ENCODE data around the gene COL18A1. TPM values are rescaled to one million over a fixed set of nuclear protein-coding genes. Genes with fewer than 3 reads are reported as not detected.
"Not testable (repeated sequence)": the region's sequence is repeated elsewhere in the genome, so short reads cannot be mapped to it uniquely, and the experiment has no call there.

Gene COL18A1
- total and polyA plus RNA-seq, 2 donors: 18.9 to 58.6 TPM

- Histone ChIP-seq H3K27me3 (ENCODE audit: control insufficient read depth in 2 of 2, insufficient read depth in 1 of 2, low read length in 1 of 2) (peaks cover 4 to 18% of the 10 kb centered on the region in 2 donors), H3K9me3 (ENCODE audit: control insufficient read depth in 2 of 2, insufficient read depth in 1 of 2, low read length in 1 of 2) (peaks cover 0 to 12% of the 10 kb centered on the region in 2 donors), H3K4me1 (ENCODE audit: control insufficient read depth in 2 of 2, insufficient read depth in 2 of 2, low read length in 2 of 2) (peaks cover 4 to 14% of the 10 kb centered on the region in 2 donors), H3K4me3 (ENCODE audit: low read length in 2 of 2) (no peak overlapping the region), H3K27ac (ENCODE audit: low read depth in 1 of 2, low read length in 1 of 2) (no peak overlapping the region), H3K36me3 (ENCODE audit: control insufficient read depth in 2 of 2, insufficient read depth in 2 of 2, low read length in 1 of 2) (no peaks in the 10 kb centered on the region)
- no peak for DNase-seq (ENCODE audit: low read depth in 6 of 9, low spot score in 9 of 9)
- 96% methylated on average over 22 of the region's 22 CpGs for WGBS
Measured at GRCh38 chr21:45440736-45441350, 35.9 kb downstream of the COL18A1 start.

DNA sequence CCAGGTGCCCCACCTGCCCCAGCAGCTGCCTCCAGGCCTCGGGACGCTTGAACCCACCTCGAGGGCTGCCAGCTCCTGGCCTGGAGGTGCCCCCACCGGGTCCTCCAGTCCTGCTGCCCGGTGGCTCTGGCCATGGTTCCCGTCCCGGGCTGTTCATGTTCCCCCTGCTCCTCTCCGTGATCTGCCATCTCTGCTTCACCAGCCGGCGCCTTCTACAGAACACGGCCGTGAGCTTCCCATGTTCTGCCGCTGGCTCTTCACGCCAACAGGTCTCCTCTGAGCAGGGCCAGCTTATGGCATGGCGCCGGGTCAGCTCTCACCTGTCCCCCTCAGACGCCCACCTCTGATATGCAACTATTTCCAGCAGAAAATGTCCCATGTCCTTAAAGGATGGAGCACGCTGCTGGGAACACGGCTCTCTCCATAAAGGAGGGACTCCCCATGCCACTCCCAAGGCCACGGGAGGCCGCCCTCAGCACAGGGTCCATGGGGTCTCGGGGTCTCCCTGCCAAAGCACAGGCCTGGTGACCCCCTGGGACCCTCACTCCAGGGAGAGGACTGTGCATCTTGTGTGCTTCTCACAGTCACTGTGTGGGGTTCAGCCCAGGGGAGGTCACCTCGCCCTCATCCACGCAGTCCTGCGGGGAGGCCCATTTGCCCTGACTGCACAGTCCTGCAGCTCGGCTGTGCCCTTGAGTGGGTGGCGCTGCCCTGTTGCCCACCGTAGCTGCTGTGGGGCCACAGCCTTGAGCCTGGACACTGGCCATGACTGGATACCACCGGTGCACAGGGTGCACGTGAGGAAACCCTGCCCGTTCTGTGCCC is 36.7 kb downstream of the COL18A1 start:
- Histone ChIP-seq H3K9me3 (ENCODE audit: control insufficient read depth in 2 of 2, insufficient read depth in 1 of 2, low read length in 1 of 2) (peaks cover 0 to 12% of the 10 kb centered on the region in 2 donors), H3K27ac (ENCODE audit: low read depth in 1 of 2, low read length in 1 of 2) (no peak overlapping the region), H3K4me1 (ENCODE audit: control insufficient read depth in 2 of 2, insufficient read depth in 2 of 2, low read length in 2 of 2) (peaks cover 4 to 12% of the 10 kb centered on the region in 2 donors), H3K36me3 (ENCODE audit: control insufficient read depth in 2 of 2, insufficient read depth in 2 of 2, low read length in 1 of 2) (no peaks in the 10 kb centered on the region), H3K4me3 (ENCODE audit: low read length in 2 of 2) (no peak overlapping the region), H3K27me3 (ENCODE audit: control insufficient read depth in 2 of 2, insufficient read depth in 1 of 2, low read length in 1 of 2) (peaks cover 4 to 17% of the 10 kb centered on the region in 2 donors)
- no peak for DNase-seq (ENCODE audit: low read depth in 6 of 9, low spot score in 9 of 9)
- WGBS: 96% methylated on average over 31 of the region's 31 CpGs

DNA sequence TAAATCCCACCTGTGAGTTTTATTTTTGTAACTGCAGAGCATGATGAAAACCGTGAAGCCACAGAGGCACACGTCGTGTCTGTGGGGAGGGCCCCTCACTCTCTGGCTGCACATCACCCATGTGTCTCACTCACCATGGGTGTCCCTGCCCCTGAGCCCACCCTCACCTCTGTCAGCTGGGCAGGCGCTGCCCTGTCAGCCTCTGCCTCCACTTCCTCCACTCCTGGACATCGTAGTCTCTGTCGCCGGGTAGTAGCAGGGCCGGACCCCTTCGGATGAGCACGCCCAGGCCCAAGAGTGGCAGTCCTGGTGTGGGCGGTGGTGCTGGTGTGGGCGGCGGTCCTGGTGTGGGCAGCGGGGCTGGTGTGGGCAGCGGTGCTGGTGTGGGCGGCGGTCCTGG is 37.3 kb downstream of the COL18A1 start:
- no peak for DNase-seq (ENCODE audit: low read depth in 6 of 9, low spot score in 9 of 9)
- Histone ChIP-seq H3K9me3 (ENCODE audit: control insufficient read depth in 2 of 2, insufficient read depth in 1 of 2, low read length in 1 of 2) (peaks cover 0 to 12% of the 10 kb centered on the region in 2 donors), H3K4me3 (ENCODE audit: low read length in 2 of 2) (no peak overlapping the region), H3K27me3 (ENCODE audit: control insufficient read depth in 2 of 2, insufficient read depth in 1 of 2, low read length in 1 of 2) (peaks cover 4 to 15% of the 10 kb centered on the region in 2 donors), H3K36me3 (ENCODE audit: control insufficient read depth in 2 of 2, insufficient read depth in 2 of 2, low read length in 1 of 2) (no peaks in the 10 kb centered on the region), H3K4me1 (ENCODE audit: control insufficient read depth in 2 of 2, insufficient read depth in 2 of 2, low read length in 2 of 2) (peaks cover 4 to 11% of the 10 kb centered on the region in 2 donors), H3K27ac (ENCODE audit: low read depth in 1 of 2, low read length in 1 of 2) (no peak overlapping the region)
- WGBS: 95% methylated on average over 17 of the region's 17 CpGs

DNA sequence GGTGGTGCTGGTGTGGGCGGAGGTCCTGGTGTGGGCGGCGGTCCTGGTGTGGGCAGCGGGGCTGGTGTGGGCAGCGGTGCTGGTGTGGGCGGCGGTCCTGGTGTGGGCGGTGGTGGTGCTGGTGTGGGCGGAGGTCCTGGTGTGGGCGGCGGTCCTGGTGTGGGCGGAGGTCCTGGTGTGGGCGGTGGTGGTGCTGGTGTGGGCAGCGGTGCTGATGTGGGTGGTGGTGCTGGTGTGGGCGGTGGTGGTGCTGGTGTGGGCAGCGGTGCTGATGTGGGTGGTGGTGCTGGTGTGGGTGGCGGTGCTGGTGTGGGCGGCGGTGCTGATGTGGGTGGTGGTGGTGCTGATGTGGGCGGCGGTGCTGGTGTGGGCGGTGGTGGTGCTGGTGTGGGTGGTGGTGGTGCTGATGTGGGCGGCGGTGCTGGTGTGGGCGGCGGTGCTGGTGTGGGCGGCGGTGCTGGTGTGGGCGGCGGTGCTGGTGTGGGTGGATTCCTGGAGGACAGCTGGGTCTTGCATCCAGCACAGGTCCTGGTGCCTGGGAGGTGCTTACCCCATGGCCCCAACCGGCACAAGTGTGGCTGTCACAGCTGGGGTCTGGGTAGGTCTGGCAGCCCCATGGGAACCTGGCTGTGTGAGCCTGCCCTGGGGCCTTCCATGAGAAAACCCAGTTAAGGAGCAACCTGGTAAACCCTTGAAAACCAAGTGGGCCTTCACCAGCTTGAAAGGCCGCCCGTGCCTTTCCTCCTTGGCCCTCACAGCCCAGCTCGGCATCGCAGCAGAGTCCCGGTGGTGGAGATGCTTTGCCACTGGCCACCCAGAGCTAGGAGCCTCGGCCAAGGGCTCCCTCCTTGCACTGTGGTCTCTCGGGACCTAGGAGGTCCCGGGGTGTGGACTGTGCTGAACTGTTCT is 38.0 kb downstream of the COL18A1 start:
- H3K27me3 ChIP-seq (ENCODE audit: control insufficient read depth in 2 of 2, insufficient read depth in 1 of 2, low read length in 1 of 2): peaks cover 4 to 15% of the 10 kb centered on the region in 2 donors
- peaks cover 4 to 11% of the 10 kb centered on the region in 2 donors for H3K4me1 ChIP-seq (ENCODE audit: control insufficient read depth in 2 of 2, insufficient read depth in 2 of 2, low read length in 2 of 2)
- 97% methylated on average over 32 of the region's 39 CpGs for WGBS
- DNase-seq (ENCODE audit: low read depth in 6 of 9, low spot score in 9 of 9); H3K36me3 ChIP-seq (ENCODE audit: control insufficient read depth in 2 of 2, insufficient read depth in 2 of 2, low read length in 1 of 2); H3K4me3 ChIP-seq (ENCODE audit: low read length in 2 of 2); H3K27ac ChIP-seq (ENCODE audit: low read depth in 1 of 2, low read length in 1 of 2): not testable (repeated sequence)
- H3K9me3 ChIP-seq (ENCODE audit: control insufficient read depth in 2 of 2, insufficient read depth in 1 of 2, low read length in 1 of 2): peaks cover 0 to 12% of the 10 kb centered on the region in 2 donors

GRCh38 chr21:45443595-45444181 is 38.7 kb downstream of the COL18A1 start:
- peaks cover 0 to 12% of the 10 kb centered on the region in 2 donors for H3K9me3 ChIP-seq (ENCODE audit: control insufficient read depth in 2 of 2, insufficient read depth in 1 of 2, low read length in 1 of 2)
- H3K27me3 ChIP-seq (ENCODE audit: control insufficient read depth in 2 of 2, insufficient read depth in 1 of 2, low read length in 1 of 2): peaks cover under 1 to 11% of the 10 kb centered on the region in 2 donors
- no peak overlapping the region for H3K4me3 ChIP-seq (ENCODE audit: low read length in 2 of 2)
- no peaks in the 10 kb centered on the region for H3K36me3 ChIP-seq (ENCODE audit: control insufficient read depth in 2 of 2, insufficient read depth in 2 of 2, low read length in 1 of 2)
- DNase-seq (ENCODE audit: low read depth in 6 of 9, low spot score in 9 of 9): no peak
- H3K27ac ChIP-seq (ENCODE audit: low read depth in 1 of 2, low read length in 1 of 2): no peak overlapping the region
- WGBS: 92% methylated on average over 27 of the region's 27 CpGs
- peaks cover 4 to 9% of the 10 kb centered on the region in 2 donors for H3K4me1 ChIP-seq (ENCODE audit: control insufficient read depth in 2 of 2, insufficient read depth in 2 of 2, low read length in 2 of 2)

- H3K9me3 ChIP-seq (ENCODE audit: control insufficient read depth in 2 of 2, insufficient read depth in 1 of 2, low read length in 1 of 2): peaks cover 0 to 12% of the 10 kb centered on the region in 2 donors
Measured at GRCh38 chr21:45444385-45444784, 39.4 kb downstream of the COL18A1 start.

GRCh38 chr21:45445369-45445768 is 40.4 kb downstream of the COL18A1 start:
- peaks cover 0 to 12% of the 10 kb centered on the region in 2 donors for H3K9me3 ChIP-seq (ENCODE audit: control insufficient read depth in 2 of 2, insufficient read depth in 1 of 2, low read length in 1 of 2)
- H3K4me1 ChIP-seq (ENCODE audit: control insufficient read depth in 2 of 2, insufficient read depth in 2 of 2, low read length in 2 of 2): no peaks in the 10 kb centered on the region
- H3K27me3 ChIP-seq (ENCODE audit: control insufficient read depth in 2 of 2, insufficient read depth in 1 of 2, low read length in 1 of 2): no peaks in the 10 kb centered on the region
- no peak for DNase-seq (ENCODE audit: low read depth in 6 of 9, low spot score in 9 of 9)
- no peak overlapping the region for H3K4me3 ChIP-seq (ENCODE audit: low read length in 2 of 2)
- 95% methylated on average over 9 of the region's 9 CpGs for WGBS
- no peaks in the 10 kb centered on the region for H3K36me3 ChIP-seq (ENCODE audit: control insufficient read depth in 2 of 2, insufficient read depth in 2 of 2, low read length in 1 of 2)
- no peak overlapping the region for H3K27ac ChIP-seq (ENCODE audit: low read depth in 1 of 2, low read length in 1 of 2)

More at GRCh38 chr21:45444385-45444784, 39.4 kb downstream of the COL18A1 start:
- Histone ChIP-seq H3K36me3 (ENCODE audit: control insufficient read depth in 2 of 2, insufficient read depth in 2 of 2, low read length in 1 of 2) (no peaks in the 10 kb centered on the region), H3K27me3 (ENCODE audit: control insufficient read depth in 2 of 2, insufficient read depth in 1 of 2, low read length in 1 of 2) (peaks cover 0 to 5% of the 10 kb centered on the region in 2 donors), H3K4me1 (ENCODE audit: control insufficient read depth in 2 of 2, insufficient read depth in 2 of 2, low read length in 2 of 2) (peaks cover 0 to 3% of the 10 kb centered on the region in 2 donors), H3K27ac (ENCODE audit: low read depth in 1 of 2, low read length in 1 of 2) (no peak overlapping the region), H3K4me3 (ENCODE audit: low read length in 2 of 2) (no peak overlapping the region)
- 71% methylated on average over 19 of the region's 19 CpGs for WGBS
- DNase-seq (ENCODE audit: low read depth in 6 of 9, low spot score in 9 of 9): no peak

DNA sequence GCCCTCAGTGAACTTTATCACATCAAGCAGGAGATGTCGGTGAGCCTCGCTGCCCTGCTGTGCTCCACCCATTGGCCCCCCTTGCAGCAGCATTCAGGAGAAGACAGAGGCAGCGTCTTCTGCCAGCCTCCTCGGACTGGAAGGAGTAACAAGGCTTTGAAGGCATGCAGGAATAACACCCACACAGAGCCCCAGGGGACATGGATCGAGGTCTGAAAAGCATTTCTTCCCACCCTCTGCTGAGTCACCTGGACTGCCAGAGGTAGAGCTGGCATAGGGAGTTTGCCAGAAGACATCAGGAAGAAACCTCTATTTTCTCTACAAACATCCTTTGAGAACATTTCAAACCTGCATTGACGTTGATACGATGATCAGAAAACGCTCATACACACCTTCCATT is 42.9 kb downstream of the COL18A1 start:
- 92% methylated on average over 8 of the region's 8 CpGs for WGBS
- Histone ChIP-seq H3K36me3 (ENCODE audit: control insufficient read depth in 2 of 2, insufficient read depth in 2 of 2, low read length in 1 of 2) (no peaks in the 10 kb centered on the region), H3K27ac (ENCODE audit: low read depth in 1 of 2, low read length in 1 of 2) (no peak overlapping the region), H3K4me1 (ENCODE audit: control insufficient read depth in 2 of 2, insufficient read depth in 2 of 2, low read length in 2 of 2) (peaks cover 0 to 6% of the 10 kb centered on the region in 2 donors), H3K27me3 (ENCODE audit: control insufficient read depth in 2 of 2, insufficient read depth in 1 of 2, low read length in 1 of 2) (no peaks in the 10 kb centered on the region), H3K9me3 (ENCODE audit: control insufficient read depth in 2 of 2, insufficient read depth in 1 of 2, low read length in 1 of 2) (peaks cover 0 to 12% of the 10 kb centered on the region in 2 donors), H3K4me3 (ENCODE audit: low read length in 2 of 2) (no peak overlapping the region)
- DNase-seq (ENCODE audit: low read depth in 6 of 9, low spot score in 9 of 9): no peak
